ENCODE data around the gene NR2F1.

Gene NR2F1

GRCh38 chr5:93604644-93605515 lies 21.9 kb downstream of the NR2F1 start:
- DNase-seq, result no peak

- no peak for DNase-seq
These were observed 23.3 kb downstream of the NR2F1 start for GRCh38 chr5:93606382-93606752.

GRCh38 chr5:93607367-93608258 lies 24.6 kb downstream of the NR2F1 start:
- DNase-seq, result peak; percentile 48

GRCh38 chr5:93608855-93609254 lies 25.8 kb downstream of the NR2F1 start:
- no peak for DNase-seq

GRCh38 chr5:93609762-93610161 lies 26.7 kb downstream of the NR2F1 start:
- no peak for DNase-seq

GRCh38 chr5:93610581-93611272 lies 27.7 kb downstream of the NR2F1 start:
- no peak for DNase-seq

GRCh38 chr5:93611273-93611975 lies 28.4 kb downstream of the NR2F1 start:
- no peak for DNase-seq

- DNase-seq, result no peak
These were observed 29.2 kb downstream of the NR2F1 start for GRCh38 chr5:93611976-93612854.

- no peak for DNase-seq
These were observed 29.8 kb downstream of the NR2F1 start for GRCh38 chr5:93612855-93613243.

GRCh38 chr5:93616538-93617174 lies 33.6 kb downstream of the NR2F1 start:
- no peak for DNase-seq

- DNase-seq, result peak; percentile 74
These were observed 37.7 kb downstream of the NR2F1 start for GRCh38 chr5:93620487-93621326.

GRCh38 chr5:93621327-93621798 lies 38.3 kb downstream of the NR2F1 start:
- peak; percentile 9 for DNase-seq

GRCh38 chr5:93622240-93622885 lies 39.3 kb downstream of the NR2F1 start:
- DNase-seq, result peak; percentile 57

- DNase-seq, result no peak
These were observed 40.1 kb downstream of the NR2F1 start for GRCh38 chr5:93623153-93623552.

GRCh38 chr5:93626801-93627200 lies 43.8 kb downstream of the NR2F1 start:
- DNase-seq, result no peak

GRCh38 chr5:93632327-93632726 lies 49.3 kb downstream of the NR2F1 start:
- no peak for DNase-seq

- DNase-seq, result no peak
These were observed 53.0 kb downstream of the NR2F1 start for GRCh38 chr5:93635991-93636390.

GRCh38 chr5:93636837-93637236 lies 53.8 kb downstream of the NR2F1 start:
- DNase-seq, result no peak

GRCh38 chr5:93637697-93638096 lies 54.7 kb downstream of the NR2F1 start:
- DNase-seq, result no peak
